ENCODE data around the gene MLLT3. TPM values are rescaled to one million over a fixed set of nuclear protein-coding genes. Genes with fewer than 3 reads are reported as not detected.

Gene MLLT3
- total and polyA plus RNA-seq, 2 of the 13 experiments (the other 11 are each of a cell fraction or from before 2014, with no cell fraction given), result 12.3 to 12.6 TPM

DNA sequence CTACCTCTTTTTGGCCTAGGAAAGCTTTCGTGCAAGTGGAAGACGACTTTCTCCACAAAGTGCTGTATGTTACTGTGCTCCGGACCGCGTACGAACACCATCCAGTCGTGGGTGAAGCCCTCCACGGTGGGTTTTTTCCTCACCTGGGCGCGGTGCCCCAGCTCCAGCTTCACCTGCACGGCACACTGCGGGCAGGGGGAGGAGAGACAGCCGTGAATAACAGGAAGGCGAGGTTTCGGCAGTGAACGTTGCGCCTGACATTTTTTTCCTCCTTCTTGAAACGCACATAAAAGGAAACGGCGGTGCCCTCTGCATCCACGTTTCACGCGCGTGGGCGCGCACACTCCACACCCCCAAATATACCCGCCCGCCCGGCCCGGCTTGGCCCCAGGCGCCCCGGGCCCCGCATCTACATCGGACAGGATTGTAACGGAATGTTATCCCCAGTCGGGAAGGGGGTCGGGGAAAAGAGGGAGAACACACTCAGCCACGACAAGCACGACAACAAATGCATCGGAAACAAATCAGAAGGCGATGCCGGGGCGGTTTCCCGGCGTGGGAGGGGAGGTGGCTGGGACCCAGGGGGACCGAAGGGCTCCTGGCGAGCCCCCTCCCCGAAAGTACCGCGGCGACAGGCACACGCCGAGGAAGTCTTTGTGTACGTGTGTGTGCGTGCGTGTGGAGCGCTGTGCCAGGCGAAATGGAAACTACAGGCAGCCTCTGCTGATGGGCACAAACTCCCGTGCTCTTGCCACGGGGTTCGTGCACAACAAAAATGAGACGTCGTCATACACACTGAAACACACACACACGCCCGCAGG is 1.4 kb downstream of the MLLT3 start:
- H3K27ac ChIP-seq (ENCODE audit: extremely low read length, insufficient read depth, low read length), result peak overlapping the region; percentile 60
- no peaks in the 10 kb centered on the region for H4K20me1 ChIP-seq (ENCODE audit: insufficient read depth, low read length)
- no peak for ATAC-seq
- FAIRE-seq, result no peak
- H3K27me3 ChIP-seq (ENCODE audit: control insufficient read depth in 1 of 2, insufficient read depth in 2 of 2, low read length in 2 of 2), result peaks cover 0 to 24% of the 10 kb centered on the region in 2 experiments; a peak in 2 of 5 replicates
- no peaks in the 10 kb centered on the region for H3K36me3 ChIP-seq (replicated peaks in 1 of 2; ENCODE audit: control insufficient read depth in 1 of 2, insufficient read depth in 2 of 2, low read length in 2 of 2)
- H3K9ac ChIP-seq (ENCODE audit: insufficient read depth, low read depth, low read length), result peak overlapping the region; percentile 66
- DNase-seq (ENCODE audit: low spot score), result no peak
- 34% methylated on average over 37 of the region's 65 CpGs for WGBS (ENCODE audit: low lambda C conversion rate)
- H2AFZ ChIP-seq (ENCODE audit: low read length), result no peak overlapping the region
- BruUV-seq (replicated peaks), result no TSS peak
- CTCF ChIA-PET (ENCODE audit: low intra/inter-chr PET ratio, low total read pairs), result no interaction called here
- intact Hi-C loops (cut with micrococcal nuclease; ENCODE audit: unreplicated experiment) (loop anchor here (5.0 kb wide), 4 partner anchors 69 to 694 kb away; no protein-coding TSS in a partner anchor), in situ Hi-C loops (cut with HindIII; ENCODE audit: extremely low pct_ligation_motif_present, low pct_unique_long_range_greater_than_20kb) (loop anchor here (5.0 to 25.0 kb wide), 4 partner anchors 56 to 491 kb away; no protein-coding TSS in a partner anchor)
- no peaks in the 10 kb centered on the region for H3K9me3 ChIP-seq (ENCODE audit: low read length)
- POLR2A ChIA-PET, result interaction anchor here (2.0 to 2.4 kb wide), 2 partner anchors 63 to 264 kb away, joined by 13 to 30 read pairs; partner anchors contain the start of gene FOCAD
- peaks cover 13% of the 10 kb centered on the region for H3K79me2 ChIP-seq (ENCODE audit: insufficient read depth, low read length)
- peak overlapping the region; percentile 97 for H3K4me2 ChIP-seq (ENCODE audit: low read depth, low read length)
- H3K4me1 ChIP-seq (ENCODE audit: insufficient read depth, low read length), result peaks cover 26% of the 10 kb centered on the region
- peak overlapping the region; percentile 81 to 88 (median 85) for H3K4me3 ChIP-seq (replicated peaks in 1 of 3; ENCODE audit: insufficient read depth in 1 of 3, low read depth in 2 of 3, low read length in 3 of 3)
- TF ChIP-seq ZNF546 (CRISPR knock-in tag; conservative IDR thresholded peaks at IDR 0.05), result no peak
- no peak for TF ChIP-seq ZNF816 (CRISPR knock-in tag; IDR thresholded peaks at IDR 0.05; ENCODE audit: borderline replicate concordance)
- TF ChIP-seq, protein P1, sequence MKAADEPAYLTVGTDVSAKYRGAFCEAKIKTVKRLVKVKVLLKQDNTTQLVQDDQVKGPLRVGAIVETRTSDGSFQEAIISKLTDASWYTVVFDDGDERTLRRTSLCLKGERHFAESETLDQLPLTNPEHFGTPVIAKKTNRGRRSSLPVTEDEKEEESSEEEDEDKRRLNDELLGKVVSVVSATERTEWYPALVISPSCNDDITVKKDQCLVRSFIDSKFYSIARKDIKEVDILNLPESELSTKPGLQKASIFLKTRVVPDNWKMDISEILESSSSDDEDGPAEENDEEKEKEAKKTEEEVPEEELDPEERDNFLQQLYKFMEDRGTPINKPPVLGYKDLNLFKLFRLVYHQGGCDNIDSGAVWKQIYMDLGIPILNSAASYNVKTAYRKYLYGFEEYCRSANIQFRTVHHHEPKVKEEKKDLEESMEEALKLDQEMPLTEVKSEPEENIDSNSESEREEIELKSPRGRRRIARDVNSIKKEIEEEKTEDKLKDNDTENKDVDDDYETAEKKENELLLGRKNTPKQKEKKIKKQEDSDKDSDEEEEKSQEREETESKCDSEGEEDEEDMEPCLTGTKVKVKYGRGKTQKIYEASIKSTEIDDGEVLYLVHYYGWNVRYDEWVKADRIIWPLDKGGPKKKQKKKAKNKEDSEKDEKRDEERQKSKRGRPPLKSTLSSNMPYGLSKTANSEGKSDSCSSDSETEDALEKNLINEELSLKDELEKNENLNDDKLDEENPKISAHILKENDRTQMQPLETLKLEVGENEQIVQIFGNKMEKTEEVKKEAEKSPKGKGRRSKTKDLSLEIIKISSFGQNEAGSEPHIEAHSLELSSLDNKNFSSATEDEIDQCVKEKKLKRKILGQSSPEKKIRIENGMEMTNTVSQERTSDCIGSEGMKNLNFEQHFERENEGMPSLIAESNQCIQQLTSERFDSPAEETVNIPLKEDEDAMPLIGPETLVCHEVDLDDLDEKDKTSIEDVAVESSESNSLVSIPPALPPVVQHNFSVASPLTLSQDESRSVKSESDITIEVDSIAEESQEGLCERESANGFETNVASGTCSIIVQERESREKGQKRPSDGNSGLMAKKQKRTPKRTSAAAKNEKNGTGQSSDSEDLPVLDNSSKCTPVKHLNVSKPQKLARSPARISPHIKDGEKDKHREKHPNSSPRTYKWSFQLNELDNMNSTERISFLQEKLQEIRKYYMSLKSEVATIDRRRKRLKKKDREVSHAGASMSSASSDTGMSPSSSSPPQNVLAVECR (CRISPR knock-in tag; IDR thresholded peaks at IDR 0.05; ENCODE audit: borderline replicate concordance), result no peak
- TF ChIP-seq, protein P2, sequence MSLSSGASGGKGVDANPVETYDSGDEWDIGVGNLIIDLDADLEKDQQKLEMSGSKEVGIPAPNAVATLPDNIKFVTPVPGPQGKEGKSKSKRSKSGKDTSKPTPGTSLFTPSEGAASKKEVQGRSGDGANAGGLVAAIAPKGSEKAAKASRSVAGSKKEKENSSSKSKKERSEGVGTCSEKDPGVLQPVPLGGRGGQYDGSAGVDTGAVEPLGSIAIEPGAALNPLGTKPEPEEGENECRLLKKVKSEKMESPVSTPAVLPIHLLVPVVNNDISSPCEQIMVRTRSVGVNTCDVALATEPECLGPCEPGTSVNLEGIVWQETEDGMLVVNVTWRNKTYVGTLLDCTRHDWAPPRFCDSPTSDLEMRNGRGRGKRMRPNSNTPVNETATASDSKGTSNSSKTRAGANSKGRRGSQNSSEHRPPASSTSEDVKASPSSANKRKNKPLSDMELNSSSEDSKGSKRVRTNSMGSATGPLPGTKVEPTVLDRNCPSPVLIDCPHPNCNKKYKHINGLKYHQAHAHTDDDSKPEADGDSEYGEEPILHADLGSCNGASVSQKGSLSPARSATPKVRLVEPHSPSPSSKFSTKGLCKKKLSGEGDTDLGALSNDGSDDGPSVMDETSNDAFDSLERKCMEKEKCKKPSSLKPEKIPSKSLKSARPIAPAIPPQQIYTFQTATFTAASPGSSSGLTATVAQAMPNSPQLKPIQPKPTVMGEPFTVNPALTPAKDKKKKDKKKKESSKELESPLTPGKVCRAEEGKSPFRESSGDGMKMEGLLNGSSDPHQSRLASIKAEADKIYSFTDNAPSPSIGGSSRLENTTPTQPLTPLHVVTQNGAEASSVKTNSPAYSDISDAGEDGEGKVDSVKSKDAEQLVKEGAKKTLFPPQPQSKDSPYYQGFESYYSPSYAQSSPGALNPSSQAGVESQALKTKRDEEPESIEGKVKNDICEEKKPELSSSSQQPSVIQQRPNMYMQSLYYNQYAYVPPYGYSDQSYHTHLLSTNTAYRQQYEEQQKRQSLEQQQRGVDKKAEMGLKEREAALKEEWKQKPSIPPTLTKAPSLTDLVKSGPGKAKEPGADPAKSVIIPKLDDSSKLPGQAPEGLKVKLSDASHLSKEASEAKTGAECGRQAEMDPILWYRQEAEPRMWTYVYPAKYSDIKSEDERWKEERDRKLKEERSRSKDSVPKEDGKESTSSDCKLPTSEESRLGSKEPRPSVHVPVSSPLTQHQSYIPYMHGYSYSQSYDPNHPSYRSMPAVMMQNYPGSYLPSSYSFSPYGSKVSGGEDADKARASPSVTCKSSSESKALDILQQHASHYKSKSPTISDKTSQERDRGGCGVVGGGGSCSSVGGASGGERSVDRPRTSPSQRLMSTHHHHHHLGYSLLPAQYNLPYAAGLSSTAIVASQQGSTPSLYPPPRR (CRISPR knock-in tag; IDR thresholded peaks at IDR 0.05; ENCODE audit: borderline replicate concordance), result no peak
- TF ChIP-seq HNRNPH1 (optimal IDR thresholded peaks at IDR 0.05; ENCODE audit: low read depth, low read length), result no peak
- TF ChIP-seq ZNF737 (CRISPR knock-in tag; IDR thresholded peaks at IDR 0.05; ENCODE audit: borderline replicate concordance), result no peak
- TF ChIP-seq, protein P3, sequence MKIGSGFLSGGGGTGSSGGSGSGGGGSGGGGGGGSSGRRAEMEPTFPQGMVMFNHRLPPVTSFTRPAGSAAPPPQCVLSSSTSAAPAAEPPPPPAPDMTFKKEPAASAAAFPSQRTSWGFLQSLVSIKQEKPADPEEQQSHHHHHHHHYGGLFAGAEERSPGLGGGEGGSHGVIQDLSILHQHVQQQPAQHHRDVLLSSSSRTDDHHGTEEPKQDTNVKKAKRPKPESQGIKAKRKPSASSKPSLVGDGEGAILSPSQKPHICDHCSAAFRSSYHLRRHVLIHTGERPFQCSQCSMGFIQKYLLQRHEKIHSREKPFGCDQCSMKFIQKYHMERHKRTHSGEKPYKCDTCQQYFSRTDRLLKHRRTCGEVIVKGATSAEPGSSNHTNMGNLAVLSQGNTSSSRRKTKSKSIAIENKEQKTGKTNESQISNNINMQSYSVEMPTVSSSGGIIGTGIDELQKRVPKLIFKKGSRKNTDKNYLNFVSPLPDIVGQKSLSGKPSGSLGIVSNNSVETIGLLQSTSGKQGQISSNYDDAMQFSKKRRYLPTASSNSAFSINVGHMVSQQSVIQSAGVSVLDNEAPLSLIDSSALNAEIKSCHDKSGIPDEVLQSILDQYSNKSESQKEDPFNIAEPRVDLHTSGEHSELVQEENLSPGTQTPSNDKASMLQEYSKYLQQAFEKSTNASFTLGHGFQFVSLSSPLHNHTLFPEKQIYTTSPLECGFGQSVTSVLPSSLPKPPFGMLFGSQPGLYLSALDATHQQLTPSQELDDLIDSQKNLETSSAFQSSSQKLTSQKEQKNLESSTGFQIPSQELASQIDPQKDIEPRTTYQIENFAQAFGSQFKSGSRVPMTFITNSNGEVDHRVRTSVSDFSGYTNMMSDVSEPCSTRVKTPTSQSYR (CRISPR knock-in tag; IDR thresholded peaks at IDR 0.05; ENCODE audit: borderline replicate concordance), result no peak
- TF ChIP-seq RARG (CRISPR knock-in tag; IDR thresholded peaks at IDR 0.05; ENCODE audit: low read depth), result no peak
- no peak for TF ChIP-seq ZNF773 (CRISPR knock-in tag; IDR thresholded peaks at IDR 0.05; ENCODE audit: borderline replicate concordance)
- no peak for TF ChIP-seq ZNF33B (CRISPR knock-in tag; IDR thresholded peaks at IDR 0.05)

Data from HepG2 (cell line).